RKO (cell line): ENCODE data around the gene FGD3.

Experiments
- DNase-seq: peaks from one replicate; pipeline ENCODE4 v3.0.0-alpha.2; 2016; ENCODE audit warnings: low spot score

Gene FGD3

DNA sequence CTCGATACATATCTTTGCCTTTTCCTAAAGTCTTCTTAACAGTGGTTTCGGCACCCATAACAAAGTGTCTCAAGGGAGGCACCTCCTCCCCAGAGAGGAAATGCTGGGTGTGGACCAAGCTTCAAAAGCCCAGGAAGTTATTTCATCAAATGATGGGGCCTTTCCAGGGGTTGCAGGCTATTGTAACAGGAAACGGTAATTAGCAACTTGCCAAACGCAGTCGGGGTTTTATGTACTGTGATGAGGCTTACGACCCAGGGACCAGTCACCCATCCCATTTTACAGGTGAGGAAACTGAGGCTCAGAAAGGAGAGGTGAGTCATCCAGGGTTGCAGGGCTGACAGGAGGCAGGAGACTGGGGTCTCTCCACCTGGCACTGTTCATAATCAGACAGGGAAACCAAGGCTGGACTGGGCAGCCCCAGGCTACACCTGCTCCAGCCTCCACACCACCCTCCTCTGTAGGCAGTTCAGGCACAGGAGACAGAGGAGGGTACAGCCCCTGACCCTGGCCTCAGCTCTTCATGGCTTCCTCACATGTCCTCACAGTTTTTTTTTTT lies 81.2 kb downstream of the FGD3 start:
- DNase-seq: no peak

GRCh38 chr9:93030642-93031628 lies 83.6 kb downstream of the FGD3 start:
- DNase-seq: no peak

GRCh38 chr9:93031629-93032430 lies 84.5 kb downstream of the FGD3 start:
- no peak for DNase-seq

GRCh38 chr9:93032545-93032944 lies 85.2 kb downstream of the FGD3 start:
- no peak for DNase-seq

DNA sequence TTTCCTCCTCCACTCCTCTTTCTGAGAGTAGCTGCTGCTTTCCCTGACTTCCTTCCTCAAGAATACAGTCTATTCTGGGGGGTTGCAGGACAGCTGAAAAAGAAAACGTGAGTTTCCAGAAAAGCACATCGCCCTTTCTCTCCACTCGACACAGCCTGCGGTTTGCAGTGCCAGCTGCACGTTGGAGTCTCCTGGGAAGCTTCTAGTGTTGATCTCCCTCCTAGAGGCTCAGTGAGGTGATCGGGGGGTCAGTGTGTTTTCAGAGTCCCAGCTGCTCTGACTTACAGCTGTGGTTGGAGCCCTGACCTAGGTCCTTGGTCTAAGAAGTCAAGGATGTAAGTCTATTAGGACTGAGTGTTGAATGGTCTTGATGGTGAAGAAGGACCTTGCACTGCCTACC lies 86.2 kb downstream of the FGD3 start:
- no peak for DNase-seq

GRCh38 chr9:93035106-93035660 lies 87.9 kb downstream of the FGD3 start:
- no peak for DNase-seq

DNA sequence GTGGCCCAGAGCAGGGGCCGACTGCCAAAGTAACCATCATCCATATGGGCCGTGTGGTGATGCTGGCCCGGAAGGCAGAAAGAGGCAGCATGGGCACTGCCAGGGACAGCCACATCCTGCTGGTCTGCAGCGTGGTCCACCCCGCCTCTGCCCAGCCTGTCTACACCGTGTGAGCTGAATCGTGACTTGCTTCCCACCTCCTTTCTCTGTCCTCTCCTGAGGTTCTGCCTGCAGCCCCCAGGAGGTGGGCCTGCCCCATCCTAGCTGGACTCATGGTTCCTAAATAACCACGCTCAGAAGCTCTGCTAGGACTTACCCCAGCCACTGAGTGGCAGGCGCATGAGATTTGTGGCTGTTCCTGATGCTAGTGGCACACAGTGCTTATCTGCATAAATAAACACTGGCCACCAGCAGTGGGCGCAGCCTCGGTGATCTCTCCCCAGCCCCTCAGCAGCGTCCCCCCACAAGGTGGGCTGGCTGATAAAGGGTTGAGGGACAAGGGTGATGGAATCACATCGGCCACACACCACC lies 88.6 kb downstream of the FGD3 start:
- peak; percentile 13 for DNase-seq

- no peak for DNase-seq
Measured at GRCh38 chr9:93036887-93037475, 89.7 kb downstream of the FGD3 start.

- DNase-seq: no peak
Measured at GRCh38 chr9:93037476-93037971, 90.2 kb downstream of the FGD3 start.

DNA sequence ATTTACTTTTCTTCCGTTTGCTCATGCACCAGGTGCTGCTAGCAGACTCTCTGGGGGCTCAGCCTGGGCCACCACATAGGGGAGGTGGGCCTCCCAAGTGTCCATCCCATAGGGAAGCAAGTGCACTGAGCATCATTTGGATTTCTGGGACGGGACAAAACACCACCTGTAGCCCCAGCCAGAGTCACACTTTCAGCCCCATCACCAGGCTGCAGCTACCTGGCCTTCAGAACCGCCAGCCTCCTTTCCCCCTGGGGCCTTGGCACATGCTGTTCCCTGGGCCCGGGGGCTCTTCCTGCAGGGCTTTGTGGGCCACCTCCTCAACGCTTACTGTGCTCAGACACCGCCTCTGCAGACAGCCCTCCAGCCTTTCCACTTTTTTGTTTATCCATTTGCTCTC lies 91.6 kb downstream of the FGD3 start:
- no peak for DNase-seq

DNA sequence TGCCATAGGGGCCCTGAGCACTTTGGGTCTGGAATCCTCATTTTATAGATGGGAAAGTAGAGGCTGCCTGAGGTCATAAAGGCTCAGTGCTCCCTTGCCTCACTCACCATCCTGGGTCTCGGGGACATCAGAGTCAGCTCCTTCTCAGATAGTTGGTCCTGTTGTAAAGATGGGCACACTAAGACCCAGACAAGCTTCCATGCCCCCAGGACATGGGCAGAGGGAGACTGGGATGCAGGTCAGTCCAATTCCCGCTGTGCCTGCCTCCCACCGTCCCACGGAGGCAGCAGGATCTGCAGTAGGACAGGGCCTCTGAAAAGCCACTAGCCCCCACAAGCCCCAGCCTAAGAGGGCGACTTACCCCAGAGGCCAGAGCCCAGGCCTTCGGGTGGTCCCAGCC lies 92.1 kb downstream of the FGD3 start:
- no peak for DNase-seq

GRCh38 chr9:93039976-93040375 lies 92.7 kb downstream of the FGD3 start:
- no peak for DNase-seq

DNA sequence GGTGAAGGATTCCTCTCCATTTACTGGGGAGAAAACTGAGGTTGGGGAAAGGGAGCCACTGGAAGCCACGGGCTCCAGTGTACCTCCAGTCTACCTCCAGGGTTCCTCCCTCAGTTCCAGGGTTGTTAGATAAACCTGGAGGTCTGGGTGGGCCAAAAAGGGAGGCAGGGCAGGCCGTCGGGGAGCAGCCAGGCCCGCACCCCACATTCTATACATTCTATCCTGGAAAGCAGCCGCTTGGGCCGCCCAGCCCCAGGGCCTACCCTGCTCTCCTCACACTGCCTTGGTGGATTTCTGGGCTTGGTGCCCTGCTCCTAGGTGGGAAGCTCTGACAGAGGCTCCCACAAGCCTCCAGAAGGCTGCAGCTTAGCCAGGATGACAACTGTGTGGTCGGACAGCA lies 93.1 kb downstream of the FGD3 start:
- DNase-seq: no peak

- no peak for DNase-seq
Measured at GRCh38 chr9:93041108-93041802, 93.9 kb downstream of the FGD3 start.

GRCh38 chr9:93043122-93043521 lies 95.8 kb downstream of the FGD3 start:
- DNase-seq: no peak

- no peak for DNase-seq
Measured at GRCh38 chr9:93045521-93045920, 98.2 kb downstream of the FGD3 start.

GRCh38 chr9:93048566-93049448 lies 101.5 kb downstream of the FGD3 start:
- no peak for DNase-seq

DNA sequence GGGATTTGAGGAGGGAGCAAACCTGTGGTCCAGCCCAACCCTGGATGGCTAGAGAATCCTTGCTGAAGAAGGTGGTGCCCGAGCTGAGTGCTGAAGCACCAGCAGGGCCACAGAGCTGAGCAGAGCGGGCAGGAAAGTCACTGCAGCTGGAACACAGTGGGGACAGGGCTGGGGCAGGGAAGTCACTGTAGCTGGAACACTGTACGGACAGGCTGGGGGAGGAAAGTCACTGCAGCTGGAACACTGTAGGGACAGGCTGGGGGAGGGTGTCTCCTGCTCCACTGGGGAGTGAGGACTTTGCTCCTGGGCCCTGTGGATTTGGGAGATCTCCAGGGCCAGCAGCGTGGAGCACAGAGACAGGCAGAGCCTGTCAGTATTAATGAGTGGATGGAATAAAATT lies 102.2 kb downstream of the FGD3 start:
- DNase-seq: no peak

DNA sequence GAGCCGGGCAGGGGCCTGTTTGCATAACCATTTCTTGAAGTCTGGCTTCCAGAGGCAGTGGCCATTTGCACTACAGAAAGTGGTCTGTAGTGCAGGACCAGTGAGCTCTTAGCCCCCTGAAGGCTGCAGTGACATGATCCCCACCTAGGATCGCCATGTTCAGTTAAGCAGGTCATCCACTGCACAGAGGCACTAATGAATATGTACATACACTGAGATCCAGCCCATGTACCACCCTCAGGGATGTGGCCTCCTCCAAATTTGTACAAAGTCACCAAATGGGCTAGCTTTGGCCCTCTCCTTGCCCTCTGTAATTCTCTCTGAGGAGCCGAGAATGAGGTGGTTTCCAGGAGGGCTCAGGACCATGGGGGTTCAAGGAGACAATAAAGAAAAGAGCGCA lies 102.9 kb downstream of the FGD3 start:
- DNase-seq: no peak

- no peak for DNase-seq
Measured at GRCh38 chr9:93051680-93052089, 104.4 kb downstream of the FGD3 start.
